ENCODE data around the gene LY6G6D. TPM values are rescaled to one million over a fixed set of nuclear protein-coding genes. Genes with fewer than 3 reads are reported as not detected.

The LY6G6D gene
- polyA plus RNA-seq, 4 donors: 0.82 TPM; not detected in 3

DNA sequence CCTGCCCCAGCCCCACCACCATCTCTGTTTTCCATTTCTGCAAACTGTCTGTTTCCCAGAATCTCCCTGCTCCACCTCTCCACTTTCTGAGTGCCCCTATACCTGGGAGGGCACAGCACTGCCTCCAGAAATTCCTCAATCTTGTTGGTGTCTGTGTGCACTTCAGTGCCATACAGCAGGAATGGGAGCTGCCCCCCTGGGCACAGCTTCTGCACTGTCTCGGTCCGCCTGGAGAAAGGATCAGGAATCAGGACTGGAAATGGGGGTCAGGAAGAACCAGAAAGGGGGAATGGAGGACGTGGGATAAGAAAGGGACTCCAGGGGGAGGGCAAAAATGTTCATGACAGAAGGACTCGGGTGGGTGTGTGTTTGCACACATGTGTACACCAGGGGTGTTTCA, 18.6 kb downstream of the LY6G6D start:
- no peak for DNase-seq (ENCODE audit: low read depth in 4 of 4, low spot score in 3 of 4)

DNA sequence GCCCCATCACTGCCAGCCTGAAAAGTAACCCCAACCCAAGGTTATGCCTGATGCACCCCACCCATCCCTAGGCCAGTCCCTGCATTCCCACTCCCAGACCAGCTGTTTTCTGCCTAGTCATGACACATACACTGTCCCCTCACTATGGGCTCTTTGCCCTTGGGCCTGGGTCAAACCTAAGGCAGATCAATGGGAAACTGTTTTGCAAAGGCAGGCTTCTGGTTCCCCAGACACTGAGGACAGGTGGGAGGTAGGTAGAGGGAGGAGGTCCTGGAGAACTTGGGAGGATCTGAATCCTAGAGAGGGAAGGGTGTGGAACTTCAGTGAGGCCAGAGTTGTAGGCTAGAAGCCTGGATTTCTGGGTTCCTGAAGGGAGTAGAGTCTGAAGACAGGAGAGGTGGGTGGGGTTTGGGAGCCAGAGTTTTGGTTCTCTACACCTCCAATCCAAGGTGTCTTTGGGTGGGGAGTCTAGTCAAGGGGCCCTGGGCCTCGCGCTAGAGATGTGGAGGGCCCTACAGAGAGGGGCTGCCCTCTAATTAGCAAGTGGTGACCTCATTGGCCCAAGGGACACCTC, 19.2 kb downstream of the LY6G6D start:
- no peak for DNase-seq (ENCODE audit: low read depth in 4 of 4, low spot score in 3 of 4)

GRCh38 chr6:31734821-31735406, 19.8 kb downstream of the LY6G6D start:
- peak in 1 of 4 donors; percentile 38 for DNase-seq (ENCODE audit: low read depth in 4 of 4, low spot score in 3 of 4)

- DNase-seq (ENCODE audit: low read depth in 4 of 4, low spot score in 3 of 4): peak in 2 of 4 donors; percentile 65 to 69
Measured at GRCh38 chr6:31736021-31736767, 21.0 kb downstream of the LY6G6D start, which contains the start of gene CLIC1. TSS of gene CLIC1 (minus strand) at chr6:31736530. CDS start at chr6:31736300, 230 bp downstream.

DNA sequence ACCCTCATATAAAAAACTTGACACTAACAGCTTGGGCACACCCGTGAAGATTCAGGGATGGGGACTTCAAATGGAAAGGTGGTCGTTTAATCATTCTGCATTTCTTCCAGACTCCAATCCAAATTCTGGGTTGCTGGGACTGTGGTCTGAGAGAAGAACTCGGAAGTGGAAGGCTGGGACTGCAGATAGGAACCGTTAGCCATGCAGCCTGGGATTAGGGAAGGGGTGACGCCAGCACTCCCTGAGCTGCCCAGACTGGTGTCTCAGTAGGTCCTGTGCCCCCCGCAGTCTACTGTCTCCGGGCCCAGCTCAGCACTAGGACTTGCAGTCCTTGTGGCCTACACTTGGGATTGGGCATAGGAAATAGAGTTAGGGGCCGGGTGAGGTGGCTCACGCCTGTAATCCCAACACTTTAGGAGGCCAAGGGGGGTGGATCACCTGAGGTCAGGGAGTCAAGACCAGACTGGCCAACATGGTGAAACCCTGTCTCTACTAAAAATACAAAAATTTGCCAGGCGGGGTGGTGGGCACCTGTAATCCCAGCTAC, 21.7 kb downstream of the LY6G6D start:
- DNase-seq (ENCODE audit: low read depth in 4 of 4, low spot score in 3 of 4): no peak

DNA sequence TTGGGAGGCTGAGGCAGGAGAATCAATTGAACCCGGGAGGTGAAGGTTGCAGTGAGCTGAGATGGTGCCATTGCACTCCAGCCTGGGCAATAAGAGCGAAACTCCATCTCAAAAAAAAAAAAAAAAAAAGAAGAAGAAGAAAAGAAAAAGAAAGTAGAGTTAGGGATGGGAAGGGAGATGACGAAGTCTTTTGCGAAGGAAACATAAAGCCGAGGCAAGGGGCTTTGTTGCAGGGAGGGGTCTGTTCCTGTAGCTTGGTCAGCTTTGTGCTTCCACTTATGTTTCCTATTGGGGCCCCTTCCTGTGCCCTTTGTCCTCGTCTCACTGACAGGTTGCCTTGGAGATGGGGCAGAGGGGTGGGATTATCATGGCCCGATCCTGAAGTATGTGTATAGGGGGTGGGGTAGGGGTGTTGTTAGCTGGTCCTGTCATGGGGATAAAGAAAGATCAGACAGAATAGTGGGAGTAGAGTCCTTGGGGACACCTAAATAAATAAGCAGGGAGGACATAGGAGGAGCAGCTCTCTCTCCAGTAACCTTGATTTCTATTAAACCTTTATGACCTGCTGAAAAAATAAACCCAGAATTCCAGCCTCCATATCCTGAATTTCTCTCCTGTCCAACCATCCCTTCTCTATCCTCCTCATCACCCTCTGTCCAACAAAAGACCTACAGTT, 22.3 kb downstream of the LY6G6D start:
- peak in 2 of 4 donors; percentile 31 to 71 for DNase-seq (ENCODE audit: low read depth in 4 of 4, low spot score in 3 of 4)

DNA sequence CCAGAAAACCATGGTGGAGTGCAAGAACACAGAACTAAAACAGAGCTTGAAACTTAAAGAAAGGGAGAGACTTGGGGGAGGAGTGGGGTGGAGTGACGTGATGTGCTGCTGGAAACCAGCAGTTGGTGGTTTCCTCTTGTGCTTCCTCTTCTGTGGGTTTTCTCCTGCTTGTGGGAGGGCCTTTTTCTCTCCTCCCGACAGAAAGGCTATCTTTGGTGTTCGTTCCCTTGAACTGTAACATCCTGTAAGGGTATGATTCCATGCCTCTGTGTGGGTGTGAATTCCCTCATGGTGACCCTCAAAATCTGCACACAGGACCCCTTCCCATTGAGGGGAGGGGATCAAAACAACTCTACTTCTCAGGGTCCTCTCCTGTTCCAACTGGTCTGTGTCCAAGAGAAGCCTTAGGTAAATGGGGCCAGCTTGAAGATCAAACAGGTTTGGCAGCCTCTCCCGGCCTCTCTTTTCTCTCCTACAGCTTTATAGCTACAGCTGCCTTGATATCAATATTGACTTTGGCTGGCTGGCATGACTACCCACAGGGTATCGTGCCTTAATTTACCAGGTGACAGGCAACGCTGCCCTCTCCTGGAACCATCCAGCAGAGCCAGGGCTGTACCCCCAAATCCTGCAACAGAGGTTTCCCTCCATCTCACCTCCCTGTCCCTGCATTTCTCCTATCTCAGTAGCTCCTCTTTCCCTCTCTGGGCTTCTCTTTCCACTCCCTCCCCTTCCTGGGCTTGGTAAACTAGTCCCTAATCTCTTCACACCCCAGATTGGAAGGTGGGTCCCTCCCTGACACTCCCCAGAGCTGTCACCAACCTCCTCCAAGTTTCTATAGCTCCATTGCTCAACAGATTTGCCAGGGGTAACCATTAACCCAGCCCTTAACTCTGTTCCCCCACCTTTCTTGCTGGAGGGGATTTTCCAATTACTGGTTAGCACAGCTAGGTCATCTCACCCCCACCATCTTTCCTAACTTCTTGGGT, 23.1 kb downstream of the LY6G6D start:
- peak in 2 of 4 donors; percentile 53 to 65 for DNase-seq (ENCODE audit: low read depth in 4 of 4, low spot score in 3 of 4)

GRCh38 chr6:31739639-31740396, 24.7 kb downstream of the LY6G6D start, which contains the start of gene MSH5:
TSS of gene MSH5 (plus strand) at chr6:31740005. CDS start at chr6:31740467, 462 bp downstream.
- DNase-seq (ENCODE audit: low read depth in 4 of 4, low spot score in 3 of 4): peak; percentile 97 to 99 (median 98)

DNA sequence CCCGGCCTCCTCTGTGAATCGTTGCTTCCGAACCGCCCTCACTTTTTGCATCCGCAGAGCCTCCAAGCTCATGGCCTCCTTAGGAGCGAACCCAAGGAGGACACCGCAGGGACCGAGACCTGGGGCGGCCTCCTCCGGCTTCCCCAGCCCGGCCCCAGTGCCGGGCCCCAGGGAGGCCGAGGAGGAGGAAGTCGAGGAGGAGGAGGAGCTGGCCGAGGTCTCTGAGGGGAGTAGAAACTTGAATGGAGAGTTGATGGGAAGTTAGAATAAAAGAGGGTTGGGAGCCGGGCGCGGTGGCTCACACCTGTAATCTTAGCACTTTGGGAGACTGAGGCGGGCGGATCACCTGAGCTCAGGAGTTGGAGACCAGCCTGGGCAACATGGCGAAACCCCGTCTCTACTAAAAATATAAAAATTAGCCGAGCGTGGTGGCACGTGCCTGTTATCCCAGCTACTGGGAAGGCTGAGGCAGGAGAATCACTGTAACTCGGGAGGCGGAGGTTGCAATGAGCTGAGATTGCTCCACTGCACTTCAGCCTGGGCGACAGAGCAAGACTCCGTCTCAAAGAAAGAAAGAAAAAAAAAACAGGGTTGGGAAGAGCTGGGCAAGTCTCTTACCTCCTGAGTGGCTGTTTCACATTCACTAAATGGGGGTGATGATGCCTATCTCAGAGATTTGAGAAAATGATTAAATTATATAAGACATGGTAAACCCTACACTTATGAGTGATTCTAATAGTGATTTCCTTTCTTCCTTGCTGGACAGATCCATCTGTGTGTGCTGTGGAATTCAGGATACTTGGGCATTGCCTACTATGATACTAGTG, 25.5 kb downstream of the LY6G6D start:
- no peak for DNase-seq (ENCODE audit: low read depth in 4 of 4, low spot score in 3 of 4)

DNA sequence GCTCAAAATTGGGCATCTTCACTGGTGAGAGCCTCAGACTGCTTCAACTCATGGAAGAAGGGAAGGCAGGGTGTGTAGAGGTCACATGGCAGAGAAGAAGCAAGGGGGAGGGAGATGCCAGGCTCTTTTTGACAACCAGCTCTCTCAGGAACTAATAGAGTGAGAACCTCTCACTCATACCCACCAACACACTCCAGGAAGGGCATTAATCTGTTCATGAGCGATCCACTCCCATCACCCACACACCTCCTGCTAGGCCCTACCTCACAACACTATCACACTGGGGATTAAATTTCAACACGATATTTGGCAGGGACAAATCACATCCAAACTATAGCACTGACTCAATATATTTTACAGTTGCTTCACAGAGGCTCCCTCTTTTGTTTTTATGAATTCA, 26.7 kb downstream of the LY6G6D start:
- DNase-seq (ENCODE audit: low read depth in 4 of 4, low spot score in 3 of 4): no peak

DNA sequence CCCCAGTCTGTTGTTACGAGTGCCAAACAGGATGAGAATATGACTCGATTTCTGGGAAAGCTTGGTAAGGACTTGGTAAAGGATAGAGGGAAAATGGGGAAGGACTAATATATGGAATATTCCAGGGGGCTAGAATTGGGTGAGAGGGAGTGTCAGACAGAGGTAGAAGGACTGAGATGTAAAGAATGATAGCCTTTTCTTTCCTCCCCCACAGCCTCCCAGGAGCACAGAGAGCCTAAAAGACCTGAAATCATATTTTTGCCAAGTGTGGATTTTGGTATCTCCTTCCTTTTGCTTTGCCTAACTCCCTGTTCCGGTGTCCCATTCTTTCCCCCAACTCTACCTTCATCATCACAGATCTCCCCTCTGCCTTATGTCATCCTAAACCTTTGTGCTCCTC, 27.7 kb downstream of the LY6G6D start:
- no peak for DNase-seq (ENCODE audit: low read depth in 4 of 4, low spot score in 3 of 4)

- no peak for DNase-seq (ENCODE audit: low read depth in 4 of 4, low spot score in 3 of 4)
Measured at GRCh38 chr6:31744422-31744821, 29.3 kb downstream of the LY6G6D start.

GRCh38 chr6:31749301-31750036, 34.3 kb downstream of the LY6G6D start:
- DNase-seq (ENCODE audit: low read depth in 4 of 4, low spot score in 3 of 4): no peak

- no peak for DNase-seq (ENCODE audit: low read depth in 4 of 4, low spot score in 3 of 4)
Measured at GRCh38 chr6:31750411-31751022, 35.4 kb downstream of the LY6G6D start.

GRCh38 chr6:31752739-31753319, 37.7 kb downstream of the LY6G6D start:
- no peak for DNase-seq (ENCODE audit: low read depth in 4 of 4, low spot score in 3 of 4)

DNA sequence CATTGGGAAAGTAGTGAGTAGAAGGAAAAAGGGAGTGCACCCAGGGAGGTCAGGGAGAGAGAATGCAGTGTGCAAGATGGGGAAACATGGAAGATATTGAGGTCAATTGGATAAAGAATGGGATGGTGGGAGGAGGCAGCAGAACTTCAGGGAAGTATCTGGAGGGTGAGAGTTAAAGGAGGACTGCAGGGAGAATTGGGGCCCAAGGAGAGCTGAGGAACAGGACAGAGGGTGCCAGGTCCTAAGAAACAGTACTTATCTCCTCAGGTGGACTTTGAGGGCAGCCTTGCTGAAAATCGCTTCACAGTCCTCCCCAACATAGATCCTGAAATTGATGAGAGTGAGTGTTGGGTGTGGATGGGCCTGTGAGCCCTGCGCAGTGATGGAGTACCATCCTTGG, 43.1 kb downstream of the LY6G6D start:
- no peak for DNase-seq (ENCODE audit: low read depth in 4 of 4, low spot score in 3 of 4)

- DNase-seq (ENCODE audit: low read depth in 4 of 4, low spot score in 3 of 4): no peak
Measured at GRCh38 chr6:31760790-31761189, 45.6 kb downstream of the LY6G6D start.

Measured in right renal pelvis (tissue), 4 donors.